ENCODE data around the gene LATS1.

- TF ChIP-seq CTCF (conservative IDR thresholded peaks at IDR 0.05) (no peak), EZH2 (IDR thresholded peaks at IDR 0.05; ENCODE audit: low read depth) (no peak)
Observed at GRCh38 chr6:149648148-149649145, 69.5 kb downstream of the LATS1 start, which contains the start of gene KATNA1.
